Measurements from ENCODE around the gene CAMKMT. TPM values are rescaled to one million over a fixed set of nuclear protein-coding genes. Genes with fewer than 3 reads are reported as not detected.

The CAMKMT gene
- total RNA-seq, 4 donors from 2014 or later = 2.9 to 18.8 (median 11.2) TPM

DNA sequence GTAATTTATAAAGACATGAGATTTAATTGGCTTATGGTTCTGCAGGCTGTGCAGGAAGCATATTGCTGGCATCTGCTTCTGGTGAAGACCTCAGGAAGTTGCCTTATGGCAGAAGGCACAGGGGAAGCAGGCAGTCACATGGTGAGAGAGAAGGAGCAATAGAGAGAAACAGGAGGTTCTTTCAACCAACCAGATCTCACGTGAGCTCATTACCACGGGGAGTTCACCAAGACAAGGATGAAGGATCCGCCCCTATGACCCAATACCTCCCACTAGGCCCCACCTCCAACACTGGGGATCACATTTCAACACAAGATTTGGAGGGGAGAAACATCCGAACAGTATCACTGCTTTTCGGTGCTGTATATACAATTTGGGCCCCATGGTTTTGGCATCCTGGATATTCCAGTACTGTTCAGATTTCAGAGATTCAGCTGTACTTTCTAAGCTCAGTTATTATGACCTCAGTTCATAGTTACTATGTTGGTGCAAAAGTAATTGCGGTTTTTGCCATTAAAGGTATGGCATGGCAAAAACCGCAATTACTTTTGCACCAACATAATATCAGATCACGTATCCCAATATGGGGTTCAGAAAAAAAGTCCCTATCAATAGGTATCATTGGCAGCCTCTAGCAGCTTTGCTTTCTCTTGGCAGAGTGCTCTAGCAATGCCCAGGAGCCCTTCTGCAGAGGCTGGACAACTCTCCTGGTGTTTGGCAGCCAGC, 390.2 kb downstream of the CAMKMT start:
- intact Hi-C loops (cut with DNase I; ENCODE audit: low total_unique reads) = no loop called here
- no peak for DNase-seq

DNA sequence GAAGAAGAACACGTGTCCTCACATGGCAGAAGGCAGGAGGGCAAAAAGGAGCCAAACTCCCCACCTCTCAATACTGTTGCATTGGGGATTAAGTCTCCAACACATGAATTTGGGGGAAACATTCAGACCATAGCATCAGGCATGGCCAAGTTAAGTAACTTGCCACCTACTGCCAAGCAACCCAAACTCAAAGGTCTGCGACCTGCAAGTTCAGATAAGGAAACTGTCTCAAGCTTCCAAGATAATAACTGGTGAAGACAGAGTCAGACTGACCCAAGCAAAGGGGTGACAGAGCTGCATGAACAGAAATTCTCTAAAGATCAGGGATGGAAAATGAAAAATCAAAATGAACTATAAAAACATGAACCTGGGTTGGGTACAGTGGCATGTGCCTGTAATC, 391.0 kb downstream of the CAMKMT start:
- intact Hi-C loops (cut with DNase I; ENCODE audit: low total_unique reads) = no loop called here
- Histone ChIP-seq H3K4me3 (no peak overlapping the region), H3K27ac (no peak overlapping the region), H3K4me1 (no peaks in the 10 kb centered on the region), H3K27me3 (no peaks in the 10 kb centered on the region), H3K36me3 (no peaks in the 10 kb centered on the region), H3K9me3 (no peaks in the 10 kb centered on the region)
- TF ChIP-seq, protein P1, sequence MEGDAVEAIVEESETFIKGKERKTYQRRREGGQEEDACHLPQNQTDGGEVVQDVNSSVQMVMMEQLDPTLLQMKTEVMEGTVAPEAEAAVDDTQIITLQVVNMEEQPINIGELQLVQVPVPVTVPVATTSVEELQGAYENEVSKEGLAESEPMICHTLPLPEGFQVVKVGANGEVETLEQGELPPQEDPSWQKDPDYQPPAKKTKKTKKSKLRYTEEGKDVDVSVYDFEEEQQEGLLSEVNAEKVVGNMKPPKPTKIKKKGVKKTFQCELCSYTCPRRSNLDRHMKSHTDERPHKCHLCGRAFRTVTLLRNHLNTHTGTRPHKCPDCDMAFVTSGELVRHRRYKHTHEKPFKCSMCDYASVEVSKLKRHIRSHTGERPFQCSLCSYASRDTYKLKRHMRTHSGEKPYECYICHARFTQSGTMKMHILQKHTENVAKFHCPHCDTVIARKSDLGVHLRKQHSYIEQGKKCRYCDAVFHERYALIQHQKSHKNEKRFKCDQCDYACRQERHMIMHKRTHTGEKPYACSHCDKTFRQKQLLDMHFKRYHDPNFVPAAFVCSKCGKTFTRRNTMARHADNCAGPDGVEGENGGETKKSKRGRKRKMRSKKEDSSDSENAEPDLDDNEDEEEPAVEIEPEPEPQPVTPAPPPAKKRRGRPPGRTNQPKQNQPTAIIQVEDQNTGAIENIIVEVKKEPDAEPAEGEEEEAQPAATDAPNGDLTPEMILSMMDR (IDR thresholded peaks at IDR 0.05) = no peak
- TF ChIP-seq POLR2A (IDR thresholded peaks at IDR 0.05) = no peak
- no peak for DNase-seq

More for the DNA sequence above, 390.2 kb downstream of the CAMKMT start:
- TF ChIP-seq, protein P1 (IDR thresholded peaks at IDR 0.05) = no peak
- no peak for TF ChIP-seq POLR2A (IDR thresholded peaks at IDR 0.05)
- no peak overlapping the region for H3K27ac ChIP-seq
- H3K36me3 ChIP-seq = no peaks in the 10 kb centered on the region
- no peaks in the 10 kb centered on the region for H3K9me3 ChIP-seq
- no peaks in the 10 kb centered on the region for H3K27me3 ChIP-seq
- no peak overlapping the region for H3K4me3 ChIP-seq
- no peaks in the 10 kb centered on the region for H3K4me1 ChIP-seq

- H3K36me3 ChIP-seq = no peaks in the 10 kb centered on the region
- no peak for DNase-seq
- intact Hi-C loops (cut with DNase I; ENCODE audit: low total_unique reads) = no loop called here
- TF ChIP-seq POLR2A (IDR thresholded peaks at IDR 0.05) = no peak
- TF ChIP-seq, protein P1 (IDR thresholded peaks at IDR 0.05) = no peak
- no peak overlapping the region for H3K4me3 ChIP-seq
- no peak overlapping the region for H3K27ac ChIP-seq
- no peaks in the 10 kb centered on the region for H3K4me1 ChIP-seq
- no peaks in the 10 kb centered on the region for H3K27me3 ChIP-seq
- no peaks in the 10 kb centered on the region for H3K9me3 ChIP-seq
Measured at GRCh38 chr2:44753552-44754285, 392.0 kb downstream of the CAMKMT start.

GRCh38 chr2:44758591-44758990, 396.8 kb downstream of the CAMKMT start:
- DNase-seq = no peak
- no peak overlapping the region for H3K4me3 ChIP-seq
- H3K36me3 ChIP-seq = no peaks in the 10 kb centered on the region
- H3K4me1 ChIP-seq = no peaks in the 10 kb centered on the region
- intact Hi-C loops (cut with DNase I; ENCODE audit: low total_unique reads) = no loop called here
- H3K9me3 ChIP-seq = no peaks in the 10 kb centered on the region
- no peaks in the 10 kb centered on the region for H3K27me3 ChIP-seq
- H3K27ac ChIP-seq = no peak overlapping the region
- TF ChIP-seq, protein P1 (IDR thresholded peaks at IDR 0.05) = no peak
- no peak for TF ChIP-seq POLR2A (IDR thresholded peaks at IDR 0.05)

DNA sequence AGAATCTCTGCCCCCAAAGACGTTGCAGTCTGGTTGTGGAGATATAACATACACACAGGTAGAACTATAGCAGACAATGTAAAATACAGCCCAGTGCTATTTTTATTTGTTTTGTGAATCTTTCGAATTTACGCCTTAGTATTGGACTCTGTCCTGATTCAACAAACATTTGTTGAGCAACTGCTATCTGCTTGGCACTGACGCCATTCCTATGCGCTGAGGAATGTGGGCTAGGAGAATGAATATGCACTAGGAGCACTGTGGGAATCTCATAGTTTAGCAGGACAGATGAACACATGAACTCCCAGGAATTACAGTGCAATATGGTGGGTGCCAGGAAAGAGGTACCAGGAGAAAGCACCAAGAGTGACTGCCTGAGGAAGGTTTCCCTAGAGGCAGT, 398.1 kb downstream of the CAMKMT start:
- no peaks in the 10 kb centered on the region for H3K4me1 ChIP-seq
- TF ChIP-seq, protein P1 (IDR thresholded peaks at IDR 0.05) = no peak
- TF ChIP-seq POLR2A (IDR thresholded peaks at IDR 0.05) = no peak
- no peaks in the 10 kb centered on the region for H3K36me3 ChIP-seq
- no peaks in the 10 kb centered on the region for H3K27me3 ChIP-seq
- DNase-seq = no peak
- H3K4me3 ChIP-seq = no peak overlapping the region
- no peak overlapping the region for H3K27ac ChIP-seq
- no peaks in the 10 kb centered on the region for H3K9me3 ChIP-seq
- intact Hi-C loops (cut with DNase I; ENCODE audit: low total_unique reads) = no loop called here
